Stimulated activated CD8-positive, alpha-beta memory T cell treated with anti-CD3 and anti-CD28 coated beads, Interleukin-7, amount 100 ng/mL, for 24 hours (primary cell): ENCODE results near the gene SPR.
"Not testable (repeated sequence)": the region's sequence is repeated elsewhere in the genome, so short reads cannot be mapped to it uniquely, and the experiment has no call there.

Experiments used
- DNase-seq: peaks from one replicate; pipeline ENCODE4 v3.0.0-alpha.2; 2020; ENCODE audit warnings: low read depth

SPR gene

GRCh38 chr2:72889991-72890390 is 2.8 kb downstream of the SPR start:
- DNase-seq: no peak

- DNase-seq: no peak
These were observed 4.0 kb downstream of the SPR start for GRCh38 chr2:72891091-72891818.

GRCh38 chr2:72892506-72893173 is 5.4 kb downstream of the SPR start:
- no peak for DNase-seq

GRCh38 chr2:72893594-72894319 is 6.5 kb downstream of the SPR start:
- no peak for DNase-seq

GRCh38 chr2:72894514-72894913 is 7.3 kb downstream of the SPR start:
- DNase-seq: no peak

GRCh38 chr2:72895154-72895553 is 7.9 kb downstream of the SPR start:
- no peak for DNase-seq

GRCh38 chr2:72895759-72896281 is 8.6 kb downstream of the SPR start:
- no peak for DNase-seq

- DNase-seq: no peak
These were observed 9.2 kb downstream of the SPR start for GRCh38 chr2:72896446-72896845.

- no peak for DNase-seq
These were observed 10.8 kb downstream of the SPR start for GRCh38 chr2:72897785-72898584.

- DNase-seq: no peak
These were observed 11.3 kb downstream of the SPR start for GRCh38 chr2:72898585-72898906.

GRCh38 chr2:72900191-72900825 is 13.1 kb downstream of the SPR start:
- DNase-seq: no peak

- DNase-seq: no peak
These were observed 14.2 kb downstream of the SPR start for GRCh38 chr2:72901426-72901825.

- not testable (repeated sequence) for DNase-seq
These were observed 20.2 kb downstream of the SPR start for GRCh38 chr2:72907369-72907768.

- DNase-seq: no peak
These were observed 21.5 kb downstream of the SPR start for GRCh38 chr2:72908741-72909140.

GRCh38 chr2:72911256-72911655 is 24.0 kb downstream of the SPR start:
- DNase-seq: no peak

- no peak for DNase-seq
These were observed 26.4 kb downstream of the SPR start for GRCh38 chr2:72913486-72914205.

GRCh38 chr2:72914206-72914559 is 27.0 kb downstream of the SPR start:
- DNase-seq: no peak

GRCh38 chr2:72914589-72915319 is 27.5 kb downstream of the SPR start:
- DNase-seq: no peak

GRCh38 chr2:72915320-72915906 is 28.2 kb downstream of the SPR start:
- no peak for DNase-seq
